ENCODE results near the gene CNOT3.

The CNOT3 gene

DNA sequence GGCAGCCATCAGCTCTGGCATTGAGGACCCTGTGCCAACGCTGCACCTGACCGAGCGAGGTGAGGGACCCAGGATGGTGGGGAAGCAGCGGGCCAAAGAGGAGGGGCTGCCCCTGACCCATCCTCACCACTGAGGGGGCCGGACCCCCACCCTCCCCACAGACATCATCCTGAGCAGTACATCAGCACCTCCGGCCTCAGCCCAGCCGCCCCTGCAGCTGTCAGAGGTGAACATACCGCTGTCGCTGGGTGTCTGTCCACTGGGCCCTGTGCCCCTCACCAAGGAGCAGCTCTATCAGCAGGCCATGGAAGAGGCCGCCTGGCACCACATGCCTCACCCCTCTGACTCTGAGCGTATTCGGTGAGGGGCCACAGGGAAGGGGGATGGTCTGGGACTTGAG is 14.7 kb downstream of the CNOT3 start:
- TF ChIP-seq, protein P1, sequence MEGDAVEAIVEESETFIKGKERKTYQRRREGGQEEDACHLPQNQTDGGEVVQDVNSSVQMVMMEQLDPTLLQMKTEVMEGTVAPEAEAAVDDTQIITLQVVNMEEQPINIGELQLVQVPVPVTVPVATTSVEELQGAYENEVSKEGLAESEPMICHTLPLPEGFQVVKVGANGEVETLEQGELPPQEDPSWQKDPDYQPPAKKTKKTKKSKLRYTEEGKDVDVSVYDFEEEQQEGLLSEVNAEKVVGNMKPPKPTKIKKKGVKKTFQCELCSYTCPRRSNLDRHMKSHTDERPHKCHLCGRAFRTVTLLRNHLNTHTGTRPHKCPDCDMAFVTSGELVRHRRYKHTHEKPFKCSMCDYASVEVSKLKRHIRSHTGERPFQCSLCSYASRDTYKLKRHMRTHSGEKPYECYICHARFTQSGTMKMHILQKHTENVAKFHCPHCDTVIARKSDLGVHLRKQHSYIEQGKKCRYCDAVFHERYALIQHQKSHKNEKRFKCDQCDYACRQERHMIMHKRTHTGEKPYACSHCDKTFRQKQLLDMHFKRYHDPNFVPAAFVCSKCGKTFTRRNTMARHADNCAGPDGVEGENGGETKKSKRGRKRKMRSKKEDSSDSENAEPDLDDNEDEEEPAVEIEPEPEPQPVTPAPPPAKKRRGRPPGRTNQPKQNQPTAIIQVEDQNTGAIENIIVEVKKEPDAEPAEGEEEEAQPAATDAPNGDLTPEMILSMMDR (IDR thresholded peaks at IDR 0.05), result no peak
- DNase-seq (ENCODE audit: low spot score), result no peak
- Histone ChIP-seq H3K27ac (no peak overlapping the region), H3K4me3 (no peak overlapping the region)

DNA sequence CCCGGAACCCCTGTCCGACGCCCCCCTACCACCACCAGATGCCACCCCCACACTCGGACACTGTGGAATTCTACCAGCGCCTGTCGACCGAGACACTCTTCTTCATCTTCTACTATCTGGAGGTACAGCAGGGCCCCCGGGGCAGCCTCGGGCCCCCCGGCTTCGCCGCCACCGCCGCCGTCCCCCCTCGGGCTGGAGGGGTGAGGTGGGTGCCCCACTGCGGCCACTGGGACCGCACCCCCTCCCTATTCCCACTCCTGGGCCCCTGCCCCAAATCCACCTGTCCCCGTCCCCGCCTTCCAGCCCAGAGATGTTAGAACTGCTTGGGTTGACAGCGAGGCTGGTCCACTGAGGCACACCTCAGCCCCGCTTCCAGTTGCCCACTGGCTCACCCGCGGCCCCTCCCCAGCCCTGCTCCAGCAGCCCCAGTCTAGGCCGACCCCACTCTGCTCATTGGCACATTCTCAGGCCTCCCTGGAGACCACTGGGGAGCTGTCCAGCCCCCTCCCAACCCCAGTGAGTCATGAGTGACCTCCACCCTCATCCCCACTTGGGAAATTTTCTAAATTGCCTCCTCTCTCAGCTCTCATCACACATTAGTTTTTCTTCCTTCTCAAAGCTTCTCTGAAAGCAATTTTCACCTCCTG is 15.4 kb downstream of the CNOT3 start:
- H3K27ac ChIP-seq, result peak overlapping the region in 1 of 2 donors; percentile 56
- no peak for DNase-seq (ENCODE audit: low spot score)

DNA sequence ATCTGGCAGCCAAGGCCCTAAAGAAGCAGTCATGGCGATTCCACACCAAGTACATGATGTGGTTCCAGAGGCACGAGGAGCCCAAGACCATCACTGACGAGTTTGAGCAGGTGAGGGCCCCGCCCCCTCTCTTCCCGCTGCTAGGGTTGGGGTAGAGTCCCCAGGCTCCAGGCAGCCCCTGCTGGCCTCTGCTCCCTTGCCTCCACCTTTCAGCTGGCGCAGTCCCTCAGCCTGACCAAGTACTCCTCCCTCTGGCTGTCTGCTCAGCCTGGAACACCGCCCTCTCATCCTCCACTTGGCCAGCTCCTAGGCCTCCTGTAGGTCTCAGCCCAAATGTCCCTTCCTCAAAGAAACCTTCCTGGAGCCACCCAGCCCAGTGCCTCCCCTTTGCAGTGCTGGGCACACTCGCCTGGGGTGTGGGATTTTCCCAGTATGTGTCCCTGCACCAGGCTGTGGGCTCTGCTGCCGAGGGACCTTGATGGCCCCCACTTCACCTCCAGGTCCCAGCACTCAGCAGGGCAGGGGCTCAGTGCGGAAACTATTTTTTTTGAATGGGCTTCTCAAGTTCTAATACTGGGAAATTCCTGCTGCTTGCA is 16.3 kb downstream of the CNOT3 start:
- no peak for DNase-seq (ENCODE audit: low spot score)

More for the DNA sequence above, 15.4 kb downstream of the CNOT3 start:
- TF ChIP-seq, protein P1 (IDR thresholded peaks at IDR 0.05), result no peak
- H3K4me3 ChIP-seq, result no peak overlapping the region

DNA sequence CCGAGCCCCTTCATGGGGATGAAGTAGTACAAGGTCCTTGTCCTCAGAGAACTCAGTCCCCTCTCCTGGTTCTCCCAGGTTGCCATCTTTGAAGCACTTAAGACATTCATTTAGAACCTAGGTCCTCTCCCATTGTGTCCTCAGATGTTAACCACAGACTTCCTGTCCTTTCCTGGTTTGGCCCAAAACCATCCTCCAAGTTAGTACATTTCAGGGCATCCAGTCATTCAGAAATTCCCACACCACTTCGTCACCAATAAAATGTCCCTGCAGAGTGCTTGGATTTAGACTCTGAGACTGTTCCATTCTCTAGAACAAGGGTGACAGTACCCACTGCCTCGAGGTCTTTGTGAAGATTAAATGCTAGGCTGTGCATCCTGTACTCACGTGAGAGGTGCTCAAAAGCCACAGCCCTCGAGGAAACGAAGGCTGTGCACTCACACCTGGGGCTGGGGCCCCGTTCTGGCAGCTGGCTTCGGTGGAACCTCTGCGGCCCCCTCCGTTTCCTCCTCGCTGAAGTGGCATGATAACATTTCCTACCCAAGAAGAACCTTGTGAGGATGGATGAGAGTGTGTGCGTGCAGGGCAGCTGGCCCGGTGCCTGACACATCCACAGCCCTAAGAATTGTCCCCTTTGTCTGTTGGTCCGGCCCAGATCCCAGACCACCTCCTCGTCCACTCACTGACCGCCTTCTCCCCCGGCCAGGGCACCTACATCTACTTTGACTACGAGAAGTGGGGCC is 17.2 kb downstream of the CNOT3 start:
- TF ChIP-seq, protein P1 (IDR thresholded peaks at IDR 0.05), result no peak
- H3K27ac ChIP-seq, result no peak overlapping the region
- DNase-seq (ENCODE audit: low spot score), result no peak
- H3K4me3 ChIP-seq, result no peak overlapping the region

More for the DNA sequence above, 16.3 kb downstream of the CNOT3 start:
- TF ChIP-seq, protein P1 (IDR thresholded peaks at IDR 0.05), result no peak
- peak overlapping the region in 1 of 2 donors; percentile 56 for H3K27ac ChIP-seq
- H3K4me3 ChIP-seq, result no peak overlapping the region

DNA sequence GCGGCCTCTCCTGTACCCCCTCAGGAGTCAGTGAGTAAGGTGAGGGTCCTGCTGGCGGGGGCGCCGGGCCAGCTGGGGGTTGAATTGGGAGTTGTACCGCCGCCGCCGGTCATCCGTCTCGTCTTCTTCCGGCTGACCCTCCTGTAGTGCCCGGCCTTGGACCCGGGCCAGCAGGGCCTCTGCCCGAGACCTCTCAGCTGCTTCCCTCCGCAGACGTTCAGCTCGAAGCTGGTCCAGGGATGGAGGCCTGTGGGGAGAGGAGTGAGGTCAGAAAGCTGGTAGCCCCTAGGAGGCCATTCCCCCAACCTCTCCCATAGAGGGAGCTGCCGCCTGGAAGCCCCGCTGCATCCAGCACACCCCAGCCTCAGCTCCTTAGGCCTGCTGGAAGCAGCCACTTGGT is 18.1 kb downstream of the CNOT3 start:
- Histone ChIP-seq H3K27ac (no peak overlapping the region), H3K4me3 (no peak overlapping the region)
- TF ChIP-seq, protein P1 (IDR thresholded peaks at IDR 0.05), result no peak
- no peak for DNase-seq (ENCODE audit: low spot score)

DNA sequence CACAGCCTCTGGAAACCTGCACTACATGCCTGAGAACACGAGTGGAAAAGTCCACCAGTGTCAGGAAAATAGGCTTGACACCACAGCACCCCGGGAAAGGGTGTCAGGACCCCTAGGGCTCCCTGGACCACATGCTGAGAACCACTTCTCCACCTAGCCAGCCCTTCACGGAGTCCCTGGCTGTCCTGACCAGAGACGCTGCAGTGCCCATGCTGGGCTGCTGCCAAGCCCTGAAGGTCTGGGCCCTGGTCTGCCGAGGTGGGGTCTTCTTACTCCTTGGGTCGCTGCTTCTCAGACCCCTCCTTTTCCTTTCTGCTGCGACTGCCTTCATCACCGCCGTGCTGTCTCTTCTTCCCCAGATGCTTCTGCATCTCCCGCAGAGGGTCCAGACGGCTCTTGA is 18.9 kb downstream of the CNOT3 start:
- DNase-seq (ENCODE audit: low spot score), result no peak
- TF ChIP-seq, protein P1 (IDR thresholded peaks at IDR 0.05), result no peak
- no peak overlapping the region for H3K27ac ChIP-seq
- no peak overlapping the region for H3K4me3 ChIP-seq

Measured in coronary artery (tissue), 2 donors.